IMR-90 (cell line): ENCODE data around the gene MAZ. TPM values are rescaled to one million over a fixed set of nuclear protein-coding genes. Genes with fewer than 3 reads are reported as not detected.

Experiments used
- ATAC-seq: fragments of 200-7000 bp; cut with Tn5 transposase; 2 replicates; pipeline ENCODE4 v1.9.1; 2020; ENCODE audit warnings: low read depth, mild to moderate bottlenecking, moderate library complexity
- BruUV-seq: library from RNA; stranded (reverse); fragments of 400-500 nt; replicated peaks from 2 replicates; lab custom pipeline; 2021; lab: Mats Ljungman, UMichigan
- CTCF ChIA-PET: fragments of 300-600 bp; formaldehyde crosslinking; extraction: SDS; loops from one replicate; lab custom pipeline; 2021; ENCODE audit warnings: antibody characterized with exemption; lab: Yijun Ruan, JAX
- POLR2A ChIA-PET: fragments of 300-600 bp; sonication (Branson Sonifier 250); formaldehyde crosslinking; loops from one replicate; lab custom pipeline; 2022; ENCODE audit warnings: antibody characterized with exemption; ENCODE audit not compliant: unreplicated experiment; lab: Charles Lee
- DNase-seq: peaks from one replicate; pipeline ENCODE4 v3.0.0; 2013
- H2AFZ ChIP-seq: replicated peaks from 2 replicates; pipeline ENCODE3; 2013; ENCODE audit warnings: low read length, mild to moderate bottlenecking; ENCODE audit not compliant: poor library complexity
- H2AK5ac ChIP-seq: 2 replicates; pipeline ENCODE4 v1.6.1; 2013; ENCODE audit warnings: low read depth, low read length, inconsistent platforms
- H2AK9ac ChIP-seq: replicated peaks from 2 replicates; pipeline ENCODE3; 2013; ENCODE audit warnings: mild to moderate bottlenecking, low read depth, low read length, moderate library complexity; ENCODE audit not compliant: poor library complexity
- H2BK120ac ChIP-seq: 2 replicates; pipeline ENCODE4 v1.6.1; 2013; ENCODE audit warnings: low read depth, low read length, inconsistent platforms
- H2BK15ac ChIP-seq: 3 replicates; pipeline ENCODE4 v1.6.1; 2013; ENCODE audit warnings: low read depth, low read length, inconsistent platforms
- H2BK20ac ChIP-seq: 2 replicates; pipeline ENCODE4 v1.6.1; 2013; ENCODE audit warnings: low read depth, mild to moderate bottlenecking, inconsistent platforms, low read length, moderate library complexity
- H2BK5ac ChIP-seq: 2 replicates; pipeline ENCODE4 v1.6.1; 2013; ENCODE audit warnings: mild to moderate bottlenecking, low read depth, low read length, inconsistent platforms; ENCODE audit not compliant: poor library complexity, severe bottlenecking
- H3K14ac ChIP-seq: replicated peaks from 2 replicates; pipeline ENCODE4 v1.6.1; 2013; ENCODE audit warnings: low read depth, low read length, inconsistent platforms
- H3K18ac ChIP-seq: 2 replicates; pipeline ENCODE4 v1.6.1; 2013; ENCODE audit warnings: low read depth, low read length, control low read depth
- H3K23ac ChIP-seq: 2 replicates; pipeline ENCODE4 v1.6.1; 2013; ENCODE audit warnings: low read depth, low read length, inconsistent platforms
- H3K27ac ChIP-seq: 2 replicates; pipeline ENCODE4 v1.5.1; 2013; ENCODE audit warnings: mild to moderate bottlenecking, control low read depth, low read length; ENCODE audit not compliant: insufficient read depth
- H3K27me3 ChIP-seq: 2 replicates; pipeline ENCODE4 v1.6.1; 2013; ENCODE audit warnings: low read length; ENCODE audit not compliant: control insufficient read depth, insufficient read depth
- H3K36me3 ChIP-seq: 2 replicates; pipeline ENCODE4 v1.6.1; 2013; ENCODE audit warnings: low read length, mixed read lengths; ENCODE audit not compliant: control insufficient read depth, insufficient read depth
- H3K4ac ChIP-seq: 2 replicates; pipeline ENCODE4 v1.6.1; 2013; ENCODE audit warnings: low read depth, low read length, inconsistent platforms
- H3K4me1 ChIP-seq: 2 replicates; pipeline ENCODE4 v1.6.1; 2013; ENCODE audit warnings: low read length, mixed read lengths; ENCODE audit not compliant: control insufficient read depth, insufficient read depth
- H3K4me2 ChIP-seq: 2 replicates; pipeline ENCODE4 v1.6.1; 2013; ENCODE audit warnings: low read depth, mild to moderate bottlenecking, control low read depth, low read length, moderate library complexity
- H3K4me3 ChIP-seq: 2 replicates; pipeline ENCODE4 v1.5.1; 2013; ENCODE audit warnings: low read depth, mild to moderate bottlenecking, control low read depth, low read length, moderate library complexity; ENCODE audit not compliant: insufficient read depth
- H3K56ac ChIP-seq: 2 replicates; pipeline ENCODE4 v1.6.1; 2013; ENCODE audit warnings: low read length, inconsistent platforms; ENCODE audit not compliant: insufficient read depth; ENCODE audit errors: extremely low read depth
- H3K79me1 ChIP-seq, 2 experiments: 2 replicates each; pipeline ENCODE4 v1.6.1; 2013; ENCODE audit warnings: low read length in 2 of 2, inconsistent platforms in 1 of 2, low read depth in 1 of 2
- H3K9ac ChIP-seq: 2 replicates; pipeline ENCODE4 v1.6.1; 2013; ENCODE audit warnings: low read depth, low read length, control low read depth
- H3K9me1 ChIP-seq: 2 replicates; pipeline ENCODE4 v1.6.1; 2013; ENCODE audit warnings: low read length, inconsistent platforms; ENCODE audit not compliant: insufficient read depth
- H3K9me3 ChIP-seq: 2 replicates; pipeline ENCODE4 v1.6.1; 2013; ENCODE audit warnings: low read length; ENCODE audit not compliant: control insufficient read depth, insufficient read depth
- H4K20me1 ChIP-seq: 2 replicates; pipeline ENCODE4 v1.6.1; 2013; ENCODE audit warnings: low read length, inconsistent platforms; ENCODE audit not compliant: insufficient read depth
- H4K5ac ChIP-seq: 2 replicates; pipeline ENCODE4 v1.6.1; 2013; ENCODE audit warnings: mild to moderate bottlenecking, low read depth, low read length, control low read depth
- H4K8ac ChIP-seq, 2 experiments: 2 replicates each; pipeline ENCODE4 v1.6.1; 2013; ENCODE audit warnings: low read depth in 2 of 2, low read length in 2 of 2, control low read depth in 1 of 2, inconsistent platforms in 1 of 2
- H4K91ac ChIP-seq: 2 replicates; pipeline ENCODE4 v1.6.1; 2013; ENCODE audit warnings: low read depth, low read length, inconsistent platforms; ENCODE audit not compliant: insufficient read depth
- BHLHE40 ChIP-seq: fragments of 150-350 bp; IDR thresholded peaks from 2 replicates; pipeline ENCODE4 v1.6.1; 2016; ENCODE audit warnings: mild to moderate bottlenecking, low read depth, low read length
- CEBPB ChIP-seq: IDR thresholded peaks from 2 replicates; pipeline ENCODE4 v1.6.1; 2012; ENCODE audit warnings: low read depth, low read length, improper control_type of control experiment
- CHD1 ChIP-seq: IDR thresholded peaks from 2 replicates; pipeline ENCODE4 v1.6.1; 2012; ENCODE audit warnings: low read depth, low read length, improper control_type of control experiment
- CTCF ChIP-seq: conservative IDR thresholded peaks from 2 replicates; pipeline ENCODE4 v1.5.1; 2012; ENCODE audit warnings: mild to moderate bottlenecking, low read depth, low read length, improper control_type of control experiment
- ELK1 ChIP-seq: fragments of 150-350 bp; IDR thresholded peaks from 2 replicates; pipeline ENCODE4 v1.6.1; 2016; ENCODE audit warnings: low read depth, mild to moderate bottlenecking, low read length, moderate library complexity, borderline replicate concordance
- FOS ChIP-seq: fragments of 150-350 bp; IDR thresholded peaks from 2 replicates; pipeline ENCODE4 v1.6.1; 2016; ENCODE audit warnings: low read depth, low read length
- MAFK ChIP-seq: IDR thresholded peaks from 2 replicates; pipeline ENCODE4 v1.6.1; 2012; ENCODE audit warnings: low read depth, low read length, improper control_type of control experiment
- MAZ ChIP-seq: IDR thresholded peaks from 2 replicates; pipeline ENCODE4 v1.6.1; 2012; ENCODE audit warnings: low read depth, mild to moderate bottlenecking, low read length, improper control_type of control experiment, moderate library complexity, borderline replicate concordance
- MXI1 ChIP-seq: IDR thresholded peaks from 2 replicates; pipeline ENCODE4 v1.6.1; 2012; ENCODE audit warnings: low read depth, mild to moderate bottlenecking, low read length, moderate library complexity, borderline replicate concordance
- NFE2L2 ChIP-seq: fragments of 150-350 bp; IDR thresholded peaks from 2 replicates; pipeline ENCODE4 v1.6.1; 2016; ENCODE audit warnings: low read depth, mild to moderate bottlenecking, low read length
- POLR2A ChIP-seq: IDR thresholded peaks from 2 replicates; pipeline ENCODE4 v1.6.1; 2012; ENCODE audit warnings: mild to moderate bottlenecking, low read depth, low read length
- RAD21 ChIP-seq: IDR thresholded peaks from 2 replicates; pipeline ENCODE4 v1.6.1; 2012; ENCODE audit warnings: low read length, improper control_type of control experiment
- RCOR1 ChIP-seq: IDR thresholded peaks from 2 replicates; pipeline ENCODE4 v1.6.1; 2012; ENCODE audit warnings: mild to moderate bottlenecking, low read length, improper control_type of control experiment; ENCODE audit not compliant: insufficient replicate concordance
- RFX5 ChIP-seq: IDR thresholded peaks from 2 replicates; pipeline ENCODE4 v1.8.0; 2012; ENCODE audit warnings: low read depth, mild to moderate bottlenecking, low read length, moderate library complexity
- SMC3 ChIP-seq: fragments of 150-350 bp; IDR thresholded peaks from 2 replicates; pipeline ENCODE4 v1.6.1; 2016; ENCODE audit warnings: low read depth, mild to moderate bottlenecking, antibody characterized with exemption, low read length, moderate library complexity
- USF2 ChIP-seq: fragments of 150-350 bp; IDR thresholded peaks from 2 replicates; pipeline ENCODE4 v1.6.1; 2017; ENCODE audit warnings: mild to moderate bottlenecking, antibody characterized with exemption, low read length, low read depth
- WGBS, 2 experiments: methylation state at CpG; one replicate each; pipeline versions ENCODE4 v1.1.5 to v1.1.7; 2013; ENCODE audit warnings: missing lambda C conversion rate in 2 of 2; ENCODE audit not compliant: insufficient read length in 1 of 2; ENCODE audit errors: extremely low coverage in 2 of 2; 5-methylcytosine and 5-hydroxymethylcytosine counted together
- dilution Hi-C: fragments of 300-500 bp; cut with HindIII; formaldehyde crosslinking; loops from one replicate; pipeline ENCODE4 v1.14.3; 2018; ENCODE audit warnings: low sequenced_read_pairs; ENCODE audit not compliant: unreplicated experiment
- in situ Hi-C: fragments of 300-500 bp; cut with MboI; formaldehyde crosslinking; loops from 3 replicates; pipeline ENCODE4 v1.14.3; 2019; ENCODE audit warnings: low sequenced_read_pairs, inconsistent platforms, mixed read lengths
- intact Hi-C: fragments of 100-400 bp; cut with micrococcal nuclease; formaldehyde crosslinking; loops from 2 replicates; pipeline ENCODE4 v1.10.0; 2022
- polyA plus RNA-seq, 3 experiments: library from polyadenylated mRNA; depleted of rRNA; stranded (reverse); fragments of >200 nt; gene quantifications; 2 replicates each; pipeline ENCODE4 v1.2.3, GENCODE V29; 2012; ENCODE audit warnings: low replicate concordance in 1 of 3
- total RNA-seq: library from RNA; depleted of rRNA; stranded (reverse); fragments of >200 nt; gene quantifications from 2 replicates; pipeline ENCODE4 v1.2.3, GENCODE V29; 2012

Gene MAZ
- total and polyA plus RNA-seq, 2 of the 4 experiments (the other 2 are of a cell fraction), result 113 to 138 TPM

GRCh38 chr16:29858974-29859373 lies 52.6 kb downstream of the MAZ start:
- H3K27me3 ChIP-seq, result no peaks in the 10 kb centered on the region
- TF ChIP-seq NFE2L2 (no peak), CEBPB (no peak), USF2 (no peak), ELK1 (no peak), POLR2A (no peak), MAZ (no peak), RAD21 (no peak), FOS (no peak), SMC3 (no peak), RFX5 (no peak), MXI1 (no peak), CTCF (no peak), RCOR1 (no peak), CHD1 (no peak), MAFK (no peak), BHLHE40 (no peak)
- no peak overlapping the region for H3K4me3 ChIP-seq
- no peak overlapping the region for H3K9ac ChIP-seq
- no peaks in the 10 kb centered on the region for H3K9me3 ChIP-seq
- dilution Hi-C loops (no loop called here), intact Hi-C loops (no loop called here), in situ Hi-C loops (no loop called here)
- H4K20me1 ChIP-seq, result no peaks in the 10 kb centered on the region; the same call in 1 of the 2 replicates
- H3K79me1 ChIP-seq, result peaks cover 7 to 30% of the 10 kb centered on the region in 2 experiments; a peak in 3 of 4 replicates
- no peak overlapping the region for H3K27ac ChIP-seq
- H2AFZ ChIP-seq, result no peak overlapping the region
- no peak for ATAC-seq
- no peak overlapping the region for H2AK9ac ChIP-seq
- H2BK120ac ChIP-seq, result no peak overlapping the region
- H3K36me3 ChIP-seq, result peaks cover 22% of the 10 kb centered on the region
- no peak overlapping the region for H3K18ac ChIP-seq
- BruUV-seq, result no TSS peak
- no peak overlapping the region for H3K56ac ChIP-seq
- 94% methylated on average over 6 of the region's 19 CpGs; no CpG with 5 or more reads in 1 of the 2 experiments for WGBS, 2 experiments
- peaks cover 4% of the 10 kb centered on the region; the same call in 1 of the 2 replicates for H3K4me1 ChIP-seq
- H3K4me2 ChIP-seq, result no peak overlapping the region
- POLR2A ChIA-PET, result no interaction called here
- CTCF ChIA-PET, result interaction anchor here (1.9 kb wide), 1 partner anchor 10 kb away, joined by 6 read pairs; no protein-coding TSS in a partner anchor
- no peak overlapping the region for H2BK5ac ChIP-seq
- no peak overlapping the region for H2AK5ac ChIP-seq
- H4K8ac ChIP-seq, result no peak overlapping the region
- no peak overlapping the region for H3K23ac ChIP-seq
- no peak overlapping the region for H4K91ac ChIP-seq
- DNase-seq, result no peak
- H2BK20ac ChIP-seq, result no peak overlapping the region
- no peak overlapping the region for H3K14ac ChIP-seq
- no peak overlapping the region for H3K4ac ChIP-seq
- H3K9me1 ChIP-seq, result peaks cover 9% of the 10 kb centered on the region
- H2BK15ac ChIP-seq, result no peak overlapping the region
- H4K5ac ChIP-seq, result no peak overlapping the region
